ENCODE data around the gene SEC11A.
"Not testable (repeated sequence)": the region's sequence is repeated elsewhere in the genome, so short reads cannot be mapped to it uniquely, and the experiment has no call there.

SEC11A gene

DNA sequence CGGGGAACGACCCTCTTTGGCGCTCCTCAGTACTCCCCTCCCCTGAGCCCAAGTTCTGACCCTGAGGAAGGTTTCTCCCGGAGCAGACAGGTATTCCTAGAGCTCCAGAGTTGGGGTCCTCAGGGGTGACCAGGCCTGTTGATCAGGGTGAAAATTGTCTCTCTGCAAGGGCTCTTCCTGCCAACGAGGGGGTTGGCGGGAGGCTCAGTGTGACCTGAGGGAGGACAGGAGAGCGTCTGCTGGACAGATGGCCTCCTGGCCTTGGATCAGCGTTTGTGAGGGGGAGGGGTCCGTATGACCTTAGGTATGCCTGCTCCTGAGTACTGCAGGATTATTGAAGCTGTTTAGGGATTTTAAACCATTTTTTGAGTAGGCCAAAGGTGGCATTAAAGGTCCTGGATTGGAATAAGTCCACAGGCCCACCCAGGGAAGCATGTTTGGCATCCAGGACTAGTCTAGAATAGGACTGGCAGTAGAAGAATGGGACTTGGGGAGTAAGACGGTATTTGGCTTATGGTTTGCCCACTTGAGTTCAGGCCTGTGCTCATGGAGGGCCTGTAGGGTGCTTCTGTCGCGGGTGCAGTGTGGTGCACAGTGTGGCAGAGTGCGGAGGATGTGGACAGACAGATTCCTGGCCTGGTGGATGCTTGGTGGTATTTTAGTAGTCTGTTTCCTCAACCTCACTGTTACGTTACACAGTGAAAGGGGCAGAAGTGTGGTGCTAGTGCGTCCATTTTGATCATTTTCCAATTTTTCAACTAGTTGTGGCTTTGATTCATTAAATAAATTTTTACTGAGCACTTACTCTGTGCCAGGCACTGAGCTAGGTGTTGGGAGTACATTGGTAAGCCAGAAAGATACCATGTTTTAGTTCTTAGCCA, 33.4 kb upstream of the SEC11A start:
- peaks cover 73% of the 10 kb centered on the region for H3K4me1 Mint-ChIP-seq
- peak overlapping the region; percentile 92 for H3K4me3 Mint-ChIP-seq
- no peaks in the 10 kb centered on the region for H3K27me3 Mint-ChIP-seq
- peaks cover 4% of the 10 kb centered on the region for H3K36me3 Mint-ChIP-seq
- peak overlapping the region; percentile 91 for H3K27ac Mint-ChIP-seq
- H3K9me3 Mint-ChIP-seq, result no peaks in the 10 kb centered on the region

- H3K4me1 Mint-ChIP-seq, result peaks cover 71% of the 10 kb centered on the region
- peaks cover 4% of the 10 kb centered on the region for H3K36me3 Mint-ChIP-seq
- peak within 1 kb of the TSS; percentile 97 for H3K4me3 Mint-ChIP-seq
- H3K27ac Mint-ChIP-seq, result peak within 1 kb of the TSS; percentile 98
- H3K9me3 Mint-ChIP-seq, result no peaks in the 10 kb centered on the region
- no peaks in the 10 kb centered on the region for H3K27me3 Mint-ChIP-seq
Observed at GRCh38 chr15:84748274-84749110, 32.6 kb upstream of the SEC11A start, which contains the start of gene ZNF592. TSS of gene ZNF592 (plus strand) at chr15:84748592. CDS start at chr15:84782676, 34,084 bp downstream.

- Mint-ChIP-seq H3K27me3 (no peaks in the 10 kb centered on the region), H3K9me3 (no peaks in the 10 kb centered on the region), H3K4me1 (peaks cover 73% of the 10 kb centered on the region), H3K27ac (peak overlapping the region; percentile 98), H3K36me3 (peaks cover 2% of the 10 kb centered on the region), H3K4me3 (peak overlapping the region; percentile 97)
Observed at GRCh38 chr15:84747416-84748273, 31.7 kb upstream of the SEC11A start.

DNA sequence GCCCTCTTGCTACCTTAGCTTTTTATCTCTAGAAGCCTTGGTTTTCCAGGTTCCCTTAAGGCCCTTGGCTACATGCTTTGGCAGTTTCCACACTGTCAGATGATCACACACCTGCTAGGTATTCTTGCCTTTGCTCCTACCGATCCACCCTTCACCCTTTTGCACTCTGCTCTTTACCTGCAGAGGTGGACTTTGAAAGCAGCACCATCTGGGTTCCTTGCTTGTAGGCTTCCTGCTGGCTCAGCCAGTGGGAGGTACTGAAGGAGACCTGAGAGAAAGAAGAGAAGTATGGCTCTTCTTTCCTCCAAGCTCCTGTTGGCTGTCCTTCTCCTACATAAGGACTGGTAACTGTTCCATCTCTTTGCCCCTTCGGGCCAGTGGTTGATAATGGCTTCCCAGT, 25.2 kb upstream of the SEC11A start:
- H3K36me3 Mint-ChIP-seq, result no peaks in the 10 kb centered on the region
- peak overlapping the region; percentile 37 for H3K27ac Mint-ChIP-seq
- peaks cover 60% of the 10 kb centered on the region for H3K4me1 Mint-ChIP-seq
- H3K27me3 Mint-ChIP-seq, result no peaks in the 10 kb centered on the region
- H3K9me3 Mint-ChIP-seq, result no peaks in the 10 kb centered on the region
- no peak overlapping the region for H3K4me3 Mint-ChIP-seq

GRCh38 chr15:84740691-84741090, 24.8 kb upstream of the SEC11A start:
- Mint-ChIP-seq H3K4me1 (peaks cover 59% of the 10 kb centered on the region), H3K27ac (peak overlapping the region; percentile 37), H3K27me3 (no peaks in the 10 kb centered on the region), H3K36me3 (no peaks in the 10 kb centered on the region), H3K9me3 (no peaks in the 10 kb centered on the region), H3K4me3 (no peak overlapping the region)

DNA sequence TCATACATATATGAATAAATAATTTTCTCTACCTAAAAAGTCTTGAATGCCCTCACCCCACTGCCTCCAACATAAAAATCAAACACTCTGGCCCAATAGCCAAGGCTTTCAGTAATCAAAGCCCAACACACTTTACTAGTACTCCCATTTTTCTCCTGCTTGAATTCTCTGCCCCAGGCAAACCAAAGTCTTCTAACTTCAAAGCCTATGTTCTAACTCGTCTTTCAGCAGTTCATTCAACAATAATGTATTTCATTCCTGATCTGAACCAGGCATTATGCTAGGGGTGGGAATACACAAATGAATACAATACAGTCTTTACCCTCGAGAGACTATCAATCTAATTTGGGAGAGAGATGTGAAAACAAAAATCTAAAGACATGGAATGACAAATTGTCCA, 21.1 kb upstream of the SEC11A start:
- no peaks in the 10 kb centered on the region for H3K9me3 Mint-ChIP-seq
- peak overlapping the region; percentile 40 for H3K4me3 Mint-ChIP-seq
- H3K27me3 Mint-ChIP-seq, result no peaks in the 10 kb centered on the region
- H3K36me3 Mint-ChIP-seq, result no peaks in the 10 kb centered on the region
- H3K4me1 Mint-ChIP-seq, result peaks cover 58% of the 10 kb centered on the region
- peak overlapping the region; percentile 95 for H3K27ac Mint-ChIP-seq

GRCh38 chr15:84736375-84736774, 20.4 kb upstream of the SEC11A start:
- H3K36me3 Mint-ChIP-seq, result no peaks in the 10 kb centered on the region
- H3K27ac Mint-ChIP-seq, result peak overlapping the region; percentile 71
- H3K9me3 Mint-ChIP-seq, result no peaks in the 10 kb centered on the region
- no peaks in the 10 kb centered on the region for H3K27me3 Mint-ChIP-seq
- peaks cover 58% of the 10 kb centered on the region for H3K4me1 Mint-ChIP-seq
- peak overlapping the region; percentile 16 for H3K4me3 Mint-ChIP-seq

DNA sequence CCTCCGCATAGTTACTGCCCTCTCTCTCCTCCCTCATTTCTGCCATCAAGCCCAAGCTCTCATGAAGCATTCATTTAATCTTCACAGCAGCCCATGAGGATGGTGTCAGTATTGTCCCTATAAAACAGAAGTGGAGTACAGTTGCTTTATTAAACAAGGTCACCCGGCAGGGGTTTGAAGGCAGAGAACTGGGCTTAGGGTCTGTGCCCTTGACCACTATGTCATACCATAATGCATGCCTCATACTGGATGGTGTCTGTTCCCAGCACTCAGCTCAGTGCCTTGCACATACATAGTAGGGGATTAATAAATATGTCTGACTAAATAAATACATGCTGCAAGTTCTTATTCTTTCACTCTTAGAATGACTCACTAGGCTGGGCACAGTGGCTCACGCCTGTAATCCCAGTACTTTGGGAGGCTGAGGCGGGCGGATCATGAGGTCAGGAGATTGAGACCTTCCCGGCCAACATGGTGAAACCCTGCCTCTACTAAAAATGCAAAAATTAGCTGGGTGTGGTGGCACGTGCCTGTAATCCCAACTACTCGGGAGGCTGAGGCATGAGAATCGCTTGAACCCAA, 19.6 kb upstream of the SEC11A start:
- not testable (repeated sequence) for H3K36me3 Mint-ChIP-seq, H3K9me3 Mint-ChIP-seq, H3K27me3 Mint-ChIP-seq
- H3K27ac Mint-ChIP-seq, result peak overlapping the region; percentile 91
- H3K4me3 Mint-ChIP-seq, result peak overlapping the region; percentile 73
- H3K4me1 Mint-ChIP-seq, result peaks cover 52% of the 10 kb centered on the region

DNA sequence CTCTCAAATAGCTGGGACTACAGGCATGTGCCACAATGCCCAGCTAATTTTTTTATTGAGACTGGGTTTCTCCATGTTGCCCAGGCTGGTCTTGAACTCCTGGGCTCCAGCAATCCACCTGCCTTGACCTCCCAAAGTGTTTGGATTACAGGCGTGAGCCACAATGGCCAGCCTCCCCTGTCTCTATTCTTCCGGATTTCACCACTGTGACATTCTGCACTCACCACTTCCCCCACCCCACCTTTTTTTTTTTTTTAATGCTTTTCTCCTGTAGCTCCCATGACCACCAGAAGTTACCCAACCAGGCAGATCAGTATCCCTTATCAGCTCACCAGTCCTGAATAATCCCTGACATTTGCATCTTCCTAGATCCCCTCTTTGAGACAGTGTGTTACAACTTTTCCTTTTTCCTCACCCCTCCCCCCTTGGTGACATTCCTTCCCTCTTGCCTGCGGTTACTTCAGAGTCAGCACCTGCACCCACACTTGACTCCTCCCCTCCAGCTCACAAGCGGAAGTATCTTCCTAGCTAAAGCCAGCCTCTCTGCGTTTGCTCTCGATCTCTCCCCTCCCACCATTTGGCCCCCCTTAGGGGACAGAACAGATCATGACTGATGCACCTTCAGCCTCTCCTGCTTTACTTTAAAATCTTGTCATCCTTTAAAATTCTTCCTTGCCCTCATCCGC, 19.0 kb upstream of the SEC11A start:
- H3K9me3 Mint-ChIP-seq, result no peaks in the 10 kb centered on the region
- H3K36me3 Mint-ChIP-seq, result no peaks in the 10 kb centered on the region
- H3K27ac Mint-ChIP-seq, result peak overlapping the region; percentile 91
- peak overlapping the region; percentile 73 for H3K4me3 Mint-ChIP-seq
- no peaks in the 10 kb centered on the region for H3K27me3 Mint-ChIP-seq
- H3K4me1 Mint-ChIP-seq, result peaks cover 52% of the 10 kb centered on the region

DNA sequence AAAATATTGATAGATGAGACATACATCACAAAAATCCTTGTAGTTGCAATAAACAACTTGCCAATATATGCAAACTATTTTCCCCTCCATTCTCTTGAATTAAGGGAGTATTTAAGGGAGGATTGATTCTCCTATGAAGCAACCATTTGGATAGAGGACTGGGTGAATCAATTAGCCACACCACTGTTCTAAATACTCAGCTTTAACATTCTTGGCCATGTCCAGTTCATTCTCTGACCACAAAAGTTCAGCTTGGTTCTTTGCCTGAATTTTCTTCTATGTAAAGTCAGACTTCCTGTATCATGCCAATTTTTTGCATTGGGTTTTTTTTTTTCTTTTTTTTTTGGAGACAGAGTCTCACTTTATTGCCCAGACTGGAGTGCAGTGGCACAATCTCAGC, 15.8 kb upstream of the SEC11A start:
- Mint-ChIP-seq H3K36me3 (no peaks in the 10 kb centered on the region), H3K4me3 (no peak overlapping the region), H3K27me3 (no peaks in the 10 kb centered on the region), H3K9me3 (no peaks in the 10 kb centered on the region), H3K27ac (no peak overlapping the region), H3K4me1 (peaks cover 61% of the 10 kb centered on the region)

DNA sequence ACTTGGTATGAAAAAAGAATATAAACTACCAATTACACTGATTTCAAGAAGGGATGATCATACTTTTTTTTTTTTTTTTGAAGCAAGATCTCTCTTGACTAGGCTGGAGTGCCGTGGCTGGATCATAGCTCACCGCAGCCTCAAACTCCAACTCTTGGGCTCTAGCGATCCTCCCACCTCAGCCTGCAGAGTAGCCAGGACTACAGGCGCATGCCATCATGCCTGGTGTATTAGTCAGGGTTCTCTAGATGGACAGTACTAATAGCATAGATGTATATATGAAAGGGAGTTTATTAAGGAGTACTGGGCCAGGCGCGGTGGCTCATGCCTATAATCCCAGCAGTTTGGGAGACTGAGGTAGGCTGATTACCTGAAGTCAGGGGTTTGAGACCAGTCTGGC, 11.5 kb upstream of the SEC11A start:
- Mint-ChIP-seq H3K4me1 (peaks cover 45% of the 10 kb centered on the region), H3K9me3 (no peaks in the 10 kb centered on the region), H3K36me3 (no peaks in the 10 kb centered on the region), H3K27ac (no peak overlapping the region), H3K27me3 (no peaks in the 10 kb centered on the region), H3K4me3 (no peak overlapping the region)

DNA sequence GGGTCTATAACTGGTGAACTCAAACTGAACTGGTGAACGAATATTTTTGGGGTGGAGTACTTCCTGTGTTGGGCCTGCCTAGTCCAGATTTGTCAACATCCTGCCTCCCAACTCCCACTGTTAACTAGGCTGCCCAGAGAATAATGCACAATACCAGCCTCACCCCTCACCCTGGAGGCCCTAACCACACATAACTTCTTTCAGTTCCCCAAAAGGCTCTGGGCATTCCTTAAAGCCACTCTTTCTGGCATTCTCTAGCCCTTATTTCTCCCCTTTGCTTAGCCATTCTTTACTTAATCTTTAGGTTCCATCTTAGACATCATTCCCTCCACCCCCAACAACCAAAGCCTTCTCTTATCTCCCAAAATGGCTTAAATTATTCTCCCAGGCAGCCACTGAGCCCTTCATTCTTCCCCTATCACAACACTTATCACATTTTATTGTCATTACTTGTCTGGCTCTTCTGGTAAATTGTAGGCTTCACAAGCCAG, 9.1 kb upstream of the SEC11A start:
- H3K9me3 Mint-ChIP-seq, result no peaks in the 10 kb centered on the region
- H3K4me3 Mint-ChIP-seq, result peak overlapping the region; percentile 38
- no peaks in the 10 kb centered on the region for H3K36me3 Mint-ChIP-seq
- no peaks in the 10 kb centered on the region for H3K27me3 Mint-ChIP-seq
- peak overlapping the region; percentile 92 for H3K27ac Mint-ChIP-seq
- peaks cover 57% of the 10 kb centered on the region for H3K4me1 Mint-ChIP-seq

DNA sequence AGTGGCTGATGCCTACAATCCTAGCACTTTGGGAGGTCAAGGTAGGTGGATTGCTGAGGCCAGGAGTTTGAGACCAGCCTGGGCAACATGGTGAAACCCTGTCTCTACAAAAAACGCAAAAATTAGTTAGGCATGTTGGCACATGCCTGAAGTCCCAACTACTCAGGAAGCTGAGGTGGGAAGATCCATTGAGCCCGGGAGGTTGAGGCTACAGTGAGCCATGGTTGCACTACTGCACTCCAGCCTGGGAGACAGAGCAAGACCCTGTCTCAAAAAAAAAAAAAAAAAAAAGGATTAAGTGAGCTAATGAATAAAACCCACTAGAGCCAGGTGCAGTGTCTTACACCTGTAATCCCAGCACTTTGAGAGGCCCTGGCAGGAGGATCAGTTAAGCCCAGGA, 6.7 kb upstream of the SEC11A start:
- Mint-ChIP-seq H3K9me3 (no peaks in the 10 kb centered on the region), H3K27ac (no peak overlapping the region), H3K4me3 (no peak overlapping the region), H3K27me3 (no peaks in the 10 kb centered on the region), H3K4me1 (peaks cover 58% of the 10 kb centered on the region), H3K36me3 (no peaks in the 10 kb centered on the region)

- Mint-ChIP-seq H3K4me1 (peaks cover 59% of the 10 kb centered on the region), H3K27ac (peak overlapping the region; percentile 94), H3K4me3 (peak overlapping the region; percentile 54), H3K36me3 (no peaks in the 10 kb centered on the region), H3K9me3 (no peaks in the 10 kb centered on the region), H3K27me3 (no peaks in the 10 kb centered on the region)
Observed at GRCh38 chr15:84721371-84721770, 5.4 kb upstream of the SEC11A start.

Data from activated naive CD4-positive, alpha-beta T cell treated with anti-CD3 and anti-CD28 coated beads, Interleukin-2, amount 50 U/mL, for 24 hours (primary cell).